ENCODE results near the gene FBXW7. TPM values are rescaled to one million over a fixed set of nuclear protein-coding genes. Genes with fewer than 3 reads are reported as not detected.

FBXW7 gene
- polyA plus RNA-seq, 3 donors: 34.5 to 39.2 (median 35.7) TPM

- no peak for DNase-seq (ENCODE audit: low read depth in 3 of 3, low spot score in 2 of 3)
These were observed 188.9 kb downstream of the FBXW7 start for GRCh38 chr4:152346979-152347378.

GRCh38 chr4:152346526-152346925 is 189.4 kb downstream of the FBXW7 start:
- DNase-seq (ENCODE audit: low read depth in 3 of 3, low spot score in 2 of 3): no peak

GRCh38 chr4:152344001-152344400 is 191.9 kb downstream of the FBXW7 start:
- DNase-seq (ENCODE audit: low read depth in 3 of 3, low spot score in 2 of 3): no peak

- no peak for DNase-seq (ENCODE audit: low read depth in 3 of 3, low spot score in 2 of 3)
These were observed 193.6 kb downstream of the FBXW7 start for GRCh38 chr4:152342293-152342692.

- DNase-seq (ENCODE audit: low read depth in 3 of 3, low spot score in 2 of 3): no peak
These were observed 195.1 kb downstream of the FBXW7 start for GRCh38 chr4:152340818-152341217.

GRCh38 chr4:152339576-152339975 is 196.3 kb downstream of the FBXW7 start:
- DNase-seq (ENCODE audit: low read depth in 3 of 3, low spot score in 2 of 3): no peak

- no peak for DNase-seq (ENCODE audit: low read depth in 3 of 3, low spot score in 2 of 3)
These were observed 201.0 kb downstream of the FBXW7 start for GRCh38 chr4:152334931-152335330.

- DNase-seq (ENCODE audit: low read depth in 3 of 3, low spot score in 2 of 3): no peak
These were observed 204.8 kb downstream of the FBXW7 start for GRCh38 chr4:152331042-152331441.

GRCh38 chr4:152328582-152328981 is 207.3 kb downstream of the FBXW7 start:
- no peak for DNase-seq (ENCODE audit: low read depth in 3 of 3, low spot score in 2 of 3)

GRCh38 chr4:152327606-152328453 is 208.1 kb downstream of the FBXW7 start:
- DNase-seq (ENCODE audit: low read depth in 3 of 3, low spot score in 2 of 3): no peak

GRCh38 chr4:152325831-152326230 is 210.1 kb downstream of the FBXW7 start:
- DNase-seq (ENCODE audit: low read depth in 3 of 3, low spot score in 2 of 3): no peak

GRCh38 chr4:152323221-152323620 is 212.7 kb downstream of the FBXW7 start:
- no peak for DNase-seq (ENCODE audit: low read depth in 3 of 3, low spot score in 2 of 3)

GRCh38 chr4:152322656-152323055 is 213.2 kb downstream of the FBXW7 start:
- DNase-seq (ENCODE audit: low read depth in 3 of 3, low spot score in 2 of 3): no peak

GRCh38 chr4:152321923-152322322 is 214.0 kb downstream of the FBXW7 start:
- DNase-seq (ENCODE audit: low read depth in 3 of 3, low spot score in 2 of 3): no peak

- no peak for DNase-seq (ENCODE audit: low read depth in 3 of 3, low spot score in 2 of 3)
These were observed 214.5 kb downstream of the FBXW7 start for GRCh38 chr4:152321398-152321797.

- no peak for DNase-seq (ENCODE audit: low read depth in 3 of 3, low spot score in 2 of 3)
These were observed 218.9 kb downstream of the FBXW7 start for GRCh38 chr4:152316969-152317368.

- no peak for DNase-seq (ENCODE audit: low read depth in 3 of 3, low spot score in 2 of 3)
These were observed 225.6 kb downstream of the FBXW7 start for GRCh38 chr4:152310257-152310656.

- no peak for DNase-seq (ENCODE audit: low read depth in 3 of 3, low spot score in 2 of 3)
These were observed 226.5 kb downstream of the FBXW7 start for GRCh38 chr4:152309418-152309817.

GRCh38 chr4:152308951-152309350 is 226.9 kb downstream of the FBXW7 start:
- DNase-seq (ENCODE audit: low read depth in 3 of 3, low spot score in 2 of 3): no peak

GRCh38 chr4:152307669-152308068 is 228.2 kb downstream of the FBXW7 start:
- no peak for DNase-seq (ENCODE audit: low read depth in 3 of 3, low spot score in 2 of 3)

GRCh38 chr4:152306541-152306940 is 229.4 kb downstream of the FBXW7 start:
- no peak for DNase-seq (ENCODE audit: low read depth in 3 of 3, low spot score in 2 of 3)

GRCh38 chr4:152304220-152304619 is 231.7 kb downstream of the FBXW7 start:
- no peak for DNase-seq (ENCODE audit: low read depth in 3 of 3, low spot score in 2 of 3)

GRCh38 chr4:152301381-152301780 is 234.5 kb downstream of the FBXW7 start:
- no peak for DNase-seq (ENCODE audit: low read depth in 3 of 3, low spot score in 2 of 3)
